B cell (primary cell): ENCODE data around the gene AXL. TPM values are rescaled to one million over a fixed set of nuclear protein-coding genes. Genes with fewer than 3 reads are reported as not detected.

Experiments used
- ATAC-seq: fragments of 200-7000 bp; cut with Tn5 transposase; one replicate; pipeline ENCODE4 v1.10.0; 2021; ENCODE audit warnings: low read depth, mild to moderate bottlenecking, moderate number of reproducible peaks, moderate library complexity
- CTCF ChIA-PET: fragments of 350-600 bp; sonication (Branson Sonifier 250); formaldehyde crosslinking; loops from one replicate; lab custom pipeline; 2021; ENCODE audit warnings: antibody characterized with exemption, inconsistent platforms; lab: Charles Lee
- POLR2A ChIA-PET: fragments of 350-600 bp; sonication (Branson Sonifier 250); formaldehyde crosslinking; loops from one replicate; lab custom pipeline; 2021; ENCODE audit warnings: antibody characterized with exemption; lab: Charles Lee
- DNase-seq: peaks from one replicate; pipeline ENCODE4 v3.0.0; 2013
- H2AFZ ChIP-seq: 2 replicates; pipeline ENCODE4 v1.6.1; 2012; ENCODE audit warnings: mild to moderate bottlenecking, low read depth, low read length; ENCODE audit not compliant: insufficient read depth, poor library complexity, severe bottlenecking
- H3K27ac ChIP-seq, 2 donors: 1 replicate in 1 of 2; 2 replicates in 1 of 2; pipeline ENCODE4 v1.5.1; 2012 to 2013; ENCODE audit warnings: low read length in 2 of 2, mild to moderate bottlenecking in 2 of 2, moderate library complexity in 1 of 2
- H3K27me3 ChIP-seq, 4 experiments: fragments of 200-600 bp in 1 of 4; sonication (generic) in 1 of 4; replicated peaks in 1 of 4; 1 replicate in 2 of 4; 2 replicates in 2 of 4; pipeline versions ENCODE4 v1.6.1 to v1.7.0; 2013 to 2016; ENCODE audit warnings: low read length in 3 of 4, mild to moderate bottlenecking in 2 of 4, mixed read lengths in 1 of 4, moderate library complexity in 1 of 4; ENCODE audit not compliant: insufficient read depth in 4 of 4, control insufficient read depth in 3 of 4; ENCODE audit errors: control extremely low read depth in 1 of 4
- H3K36me3 ChIP-seq, 2 experiments: replicated peaks in 1 of 2; 1 replicate in 1 of 2; 2 replicates in 1 of 2; pipeline versions ENCODE4 v1.6.1 to v1.7.1; 2013; ENCODE audit warnings: low read length in 1 of 2; ENCODE audit not compliant: insufficient read depth in 2 of 2, control insufficient read depth in 1 of 2; ENCODE audit errors: control extremely low read depth in 1 of 2, extremely low read depth in 1 of 2
- H3K4me1 ChIP-seq, 2 donors: fragments of 200-600 bp in 1 of 2; sonication (generic) in 1 of 2; 1 replicate in 1 of 2; 2 replicates in 1 of 2; pipeline versions ENCODE4 v1.5.1 to v1.6.1; 2013 to 2017; ENCODE audit warnings: low read length in 2 of 2; ENCODE audit not compliant: control insufficient read depth in 2 of 2, insufficient read depth in 2 of 2
- H3K4me2 ChIP-seq: replicated peaks from 2 replicates; pipeline ENCODE3; 2012; ENCODE audit warnings: mild to moderate bottlenecking, low read depth, low read length; ENCODE audit not compliant: poor library complexity, severe bottlenecking
- H3K4me3 ChIP-seq, 5 experiments: fragments of 200-600 bp in 1 of 5; sonication (generic) in 1 of 5; 1 replicate in 3 of 5; 2 replicates in 2 of 5; pipeline versions ENCODE4 v1.5.1 to v1.7.0; 2011 to 2016; ENCODE audit warnings: low read length in 4 of 5, mild to moderate bottlenecking in 4 of 5, low read depth in 2 of 5, control low read depth in 1 of 5, moderate library complexity in 1 of 5; ENCODE audit not compliant: insufficient read depth in 1 of 5; ENCODE audit errors: control extremely low read depth in 1 of 5, extremely low read depth in 1 of 5
- H3K79me2 ChIP-seq: fragments of 200-600 bp; sonication (generic); one replicate; pipeline ENCODE4 v1.6.0; 2016; ENCODE audit warnings: low read length; ENCODE audit not compliant: control insufficient read depth, insufficient read depth
- H3K9ac ChIP-seq: fragments of 200-600 bp; sonication (generic); 2 replicates; pipeline ENCODE4 v1.6.1; 2017; ENCODE audit warnings: mild to moderate bottlenecking, low read length, moderate library complexity
- H3K9me3 ChIP-seq, 3 donors: one replicate each; pipeline versions ENCODE4 v1.6.1 to v1.7.1; 2013; ENCODE audit warnings: low read length in 2 of 3; ENCODE audit not compliant: control insufficient read depth in 2 of 3, insufficient read depth in 1 of 3; ENCODE audit errors: control extremely low read depth in 1 of 3
- H4K20me1 ChIP-seq: 2 replicates; pipeline ENCODE4 v1.6.0; 2012; ENCODE audit warnings: mild to moderate bottlenecking, low read length; ENCODE audit not compliant: insufficient read depth, control insufficient read depth, poor library complexity, severe bottlenecking
- H3K27ac Mint-ChIP-seq: one replicate; pipeline ENCODE4 v1.8.0; 2021; ENCODE audit warnings: mixed read lengths
- H3K27me3 Mint-ChIP-seq: one replicate; pipeline ENCODE4 v1.8.0; 2021; ENCODE audit warnings: mixed read lengths
- H3K4me1 Mint-ChIP-seq: one replicate; pipeline ENCODE4 v1.8.0; 2021; ENCODE audit warnings: mixed read lengths
- H3K4me3 Mint-ChIP-seq: one replicate; pipeline ENCODE4 v1.8.0; 2021; ENCODE audit warnings: mixed read lengths
- H3K9me3 Mint-ChIP-seq: one replicate; pipeline ENCODE4 v1.8.0; 2022; ENCODE audit warnings: mixed read lengths; ENCODE audit not compliant: insufficient read depth
- EZH2 ChIP-seq: IDR thresholded peaks from 2 replicates; pipeline ENCODE4 v1.6.1; 2012; ENCODE audit warnings: borderline replicate concordance, low read depth, mild to moderate bottlenecking, moderate library complexity, low read length; ENCODE audit not compliant: insufficient read depth, poor library complexity, severe bottlenecking
- WGBS: methylation state at CpG from one replicate; pipeline ENCODE4 v1.1.5; 2013; ENCODE audit warnings: missing lambda C conversion rate; ENCODE audit not compliant: insufficient coverage; 5-methylcytosine and 5-hydroxymethylcytosine counted together
- intact Hi-C: fragments of 100-400 bp; cut with micrococcal nuclease; formaldehyde crosslinking; loops from one replicate; pipeline ENCODE4 v1.10.0; 2022
- polyA plus RNA-seq: library from polyadenylated mRNA; depleted of rRNA; stranded (reverse); fragments of >200 nt; gene quantifications from 2 replicates; pipeline ENCODE4 v1.2.3, GENCODE V29; 2012
- total RNA-seq, 2 donors: library from RNA; stranded (reverse); fragments of 120-200 nt in 1 of 2; gene quantifications; 1 replicate in 1 of 2; 2 replicates in 1 of 2; pipeline versions ENCODE4 v1.2.3 to v1.2.4, GENCODE V29; 2013 to 2022
- TF ChIP-seq, protein P1 (sequence below): fragments of 200-600 bp; IDR thresholded peaks from one replicate; pipeline ENCODE4 v1.8.0; 2022; ENCODE audit warnings: antibody characterized with exemption, mild to moderate bottlenecking

AXL gene
- total and polyA plus RNA-seq, 2 donors (not counting 1 experiment from before 2014, with no cell fraction given), result not detected

DNA sequence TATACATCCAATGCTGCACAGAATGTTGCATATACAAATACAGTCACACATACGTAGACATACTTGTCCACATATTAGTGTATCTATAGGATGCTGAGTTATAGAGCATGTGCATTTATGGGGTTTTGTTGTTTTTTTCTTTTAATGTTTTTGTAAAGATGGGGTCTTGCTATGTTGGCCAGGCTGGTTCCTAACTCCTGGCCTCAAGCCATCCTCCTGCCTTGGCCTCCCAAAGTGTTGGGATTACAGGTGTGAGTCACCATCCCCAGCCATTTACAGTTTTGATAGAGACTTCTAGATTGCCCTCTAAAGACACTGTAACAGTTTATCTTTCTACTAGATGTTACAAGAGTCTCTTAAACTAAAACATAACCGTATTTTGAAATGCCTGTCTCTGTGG lies 59.5 kb downstream of the AXL start:
- Histone ChIP-seq H3K9ac (no peak overlapping the region), H2AFZ (no peak overlapping the region), H4K20me1 (peaks cover 30% of the 10 kb centered on the region), H3K9me3 (no peaks in the 10 kb centered on the region), H3K4me1 (no peaks in the 10 kb centered on the region), H3K27me3 (no peaks in the 10 kb centered on the region), H3K36me3 (peaks cover 18 to 89% of the 10 kb centered on the region in 2 experiments), H3K4me2 (no peak overlapping the region), H3K27ac (no peak overlapping the region), H3K4me3 (no peak overlapping the region), H3K79me2 (peaks cover 19% of the 10 kb centered on the region)
- Mint-ChIP-seq H3K27me3 (no peaks in the 10 kb centered on the region), H3K4me1 (no peaks in the 10 kb centered on the region), H3K27ac (no peak overlapping the region), H3K4me3 (no peak overlapping the region), H3K9me3 (no peaks in the 10 kb centered on the region)
- WGBS, result 83% methylated on average over 1 of the region's 2 CpGs
- DNase-seq, result no peak
- intact Hi-C loops, result no loop called here
- TF ChIP-seq EZH2, result no peak
- TF ChIP-seq, protein P1, sequence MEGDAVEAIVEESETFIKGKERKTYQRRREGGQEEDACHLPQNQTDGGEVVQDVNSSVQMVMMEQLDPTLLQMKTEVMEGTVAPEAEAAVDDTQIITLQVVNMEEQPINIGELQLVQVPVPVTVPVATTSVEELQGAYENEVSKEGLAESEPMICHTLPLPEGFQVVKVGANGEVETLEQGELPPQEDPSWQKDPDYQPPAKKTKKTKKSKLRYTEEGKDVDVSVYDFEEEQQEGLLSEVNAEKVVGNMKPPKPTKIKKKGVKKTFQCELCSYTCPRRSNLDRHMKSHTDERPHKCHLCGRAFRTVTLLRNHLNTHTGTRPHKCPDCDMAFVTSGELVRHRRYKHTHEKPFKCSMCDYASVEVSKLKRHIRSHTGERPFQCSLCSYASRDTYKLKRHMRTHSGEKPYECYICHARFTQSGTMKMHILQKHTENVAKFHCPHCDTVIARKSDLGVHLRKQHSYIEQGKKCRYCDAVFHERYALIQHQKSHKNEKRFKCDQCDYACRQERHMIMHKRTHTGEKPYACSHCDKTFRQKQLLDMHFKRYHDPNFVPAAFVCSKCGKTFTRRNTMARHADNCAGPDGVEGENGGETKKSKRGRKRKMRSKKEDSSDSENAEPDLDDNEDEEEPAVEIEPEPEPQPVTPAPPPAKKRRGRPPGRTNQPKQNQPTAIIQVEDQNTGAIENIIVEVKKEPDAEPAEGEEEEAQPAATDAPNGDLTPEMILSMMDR, result no peak
- no peak for ATAC-seq
- ChIA-PET CTCF (interaction anchor here (1.0 to 2.0 kb wide), 2 partner anchors 72 to 74 kb away, joined by 3 to 7 read pairs; no protein-coding TSS in a partner anchor), POLR2A (interaction anchor here (0.6 kb wide), 1 partner anchor 9 kb away, joined by 5 read pairs; no protein-coding TSS in a partner anchor)

DNA sequence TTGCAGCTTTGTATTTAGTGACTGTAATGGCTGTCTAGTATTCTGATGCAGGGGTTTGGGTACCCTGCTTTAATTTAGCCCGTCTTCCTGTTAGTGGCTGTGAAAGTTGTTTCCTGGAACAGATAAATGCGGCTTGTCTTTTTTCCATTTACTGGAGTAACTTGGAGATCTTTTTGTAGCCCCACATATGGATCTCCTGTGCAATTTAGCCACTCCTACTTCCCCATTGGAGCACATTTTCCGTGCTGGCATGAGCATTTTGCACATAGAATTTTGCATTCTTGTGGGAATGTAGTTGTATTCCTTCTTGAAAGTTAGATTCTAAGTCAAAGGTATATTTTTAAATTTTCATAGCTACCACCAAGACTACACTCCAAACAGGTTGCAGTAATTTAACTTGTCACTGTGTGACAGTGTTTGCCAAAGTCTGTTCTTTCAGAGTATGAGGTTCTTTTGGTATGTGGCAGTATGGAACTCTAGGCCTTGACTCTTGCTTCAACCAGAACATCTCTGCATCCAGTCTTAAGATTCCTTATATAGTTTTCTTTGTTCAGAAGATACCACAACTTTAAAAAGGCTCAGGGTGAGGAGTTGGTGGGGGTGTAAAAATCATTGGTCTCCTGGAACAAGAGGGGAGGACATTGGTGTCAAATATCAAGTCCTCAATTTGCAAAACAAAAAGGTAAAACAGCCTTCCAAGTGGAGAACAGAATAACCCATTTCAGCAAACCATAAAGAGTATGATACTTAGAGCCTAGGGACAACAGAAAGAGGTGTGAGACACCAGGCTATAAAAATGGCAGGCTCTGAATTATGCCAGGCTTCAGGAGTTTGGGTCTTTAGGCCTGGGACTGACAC lies 69.9 kb downstream of the AXL start:
- no peak overlapping the region for H2AFZ ChIP-seq
- intact Hi-C loops, result no loop called here
- H3K4me3 Mint-ChIP-seq, result no peak overlapping the region
- DNase-seq, result no peak
- peaks cover 21% of the 10 kb centered on the region for H4K20me1 ChIP-seq
- CTCF ChIA-PET, result interaction anchor here (0.6 kb wide), 1 partner anchor 18 kb away, joined by 7 read pairs; no protein-coding TSS in a partner anchor
- H3K9me3 ChIP-seq, result no peaks in the 10 kb centered on the region
- no peaks in the 10 kb centered on the region for H3K4me1 ChIP-seq
- no peak overlapping the region for H3K27ac Mint-ChIP-seq
- TF ChIP-seq EZH2, result no peak
- TF ChIP-seq, protein P1, result no peak
- POLR2A ChIA-PET, result interaction anchor here (1.9 kb wide), 1 partner anchor 24 kb away, joined by 4 read pairs; no protein-coding TSS in a partner anchor
- H3K4me1 Mint-ChIP-seq, result no peaks in the 10 kb centered on the region
- ATAC-seq, result no peak
- peaks cover 55% of the 10 kb centered on the region for H3K79me2 ChIP-seq
- no peaks in the 10 kb centered on the region for H3K27me3 Mint-ChIP-seq
- no peaks in the 10 kb centered on the region for H3K9me3 Mint-ChIP-seq
- peaks cover 9 to 78% of the 10 kb centered on the region in 2 experiments for H3K36me3 ChIP-seq
- no peak overlapping the region for H3K9ac ChIP-seq
- peak overlapping the region in 1 of 2 donors; percentile 15 for H3K27ac ChIP-seq
- H3K4me2 ChIP-seq, result no peak overlapping the region
- H3K27me3 ChIP-seq, result no peaks in the 10 kb centered on the region
- WGBS, result 100% methylated on average over 1 of the region's 3 CpGs
- no peak overlapping the region for H3K4me3 ChIP-seq
